SK-N-SH treated with all-trans-retinoic acid at 6 μM for 48 hours (cell line): ENCODE measurements around the gene NEUROD1.

ENCODE experiments used
- CREB5 ChIP-seq: fragments of 250-450 bp; sonication (Bioruptor Pico); IDR thresholded peaks from 2 replicates; pipeline ENCODE4 v1.5.1; 2020; ENCODE audit warnings: low read depth, mild to moderate bottlenecking, moderate library complexity
- CSRNP3 ChIP-seq: fragments of 250-450 bp; sonication (Bioruptor Pico); IDR thresholded peaks from 2 replicates; pipeline ENCODE4 v1.5.1; 2021; ENCODE audit warnings: mild to moderate bottlenecking, moderate library complexity
- ESRRG ChIP-seq: fragments of 250-450 bp; sonication (Bioruptor Pico); IDR thresholded peaks from 2 replicates; pipeline ENCODE4 v1.6.1; 2021; ENCODE audit warnings: mild to moderate bottlenecking
- PPARA ChIP-seq: fragments of 250-450 bp; sonication (Bioruptor Pico); IDR thresholded peaks from 2 replicates; pipeline ENCODE4 v1.5.0; 2020; ENCODE audit warnings: mild to moderate bottlenecking, borderline replicate concordance
- ZFP3 ChIP-seq: fragments of 250-450 bp; sonication (Bioruptor Pico); IDR thresholded peaks from 2 replicates; pipeline ENCODE4 v1.5.0; 2020; ENCODE audit warnings: mild to moderate bottlenecking, moderate library complexity
- ZFP30 ChIP-seq: fragments of 450-650 bp; formaldehyde crosslinking; IDR thresholded peaks from 2 replicates; pipeline ENCODE4 v1.5.0; 2022; ENCODE audit warnings: mild to moderate bottlenecking, moderate library complexity
- ZNF8 ChIP-seq: fragments of 450-650 bp; formaldehyde crosslinking; IDR thresholded peaks from 2 replicates; pipeline ENCODE4 v1.5.0; 2020; ENCODE audit warnings: mild to moderate bottlenecking, moderate library complexity

- TF ChIP-seq ZFP3 (CRISPR knock-in tag) (no peak), ZFP30 (CRISPR knock-in tag) (no peak), ZNF8 (CRISPR knock-in tag) (no peak), ESRRG (CRISPR knock-in tag) (no peak), CSRNP3 (CRISPR knock-in tag) (no peak), PPARA (CRISPR knock-in tag) (no peak), CREB5 (CRISPR knock-in tag) (no peak)
These were observed 5.9 kb downstream of the NEUROD1 start for GRCh38 chr2:181674461-181674860.
